ENCODE data around the gene EIF2S3B.
A peak's percentile ranks its signal among the peaks of the same experiment; 100 is the strongest.
"Not testable (repeated sequence)": the region's sequence is repeated elsewhere in the genome, so short reads cannot be mapped to it uniquely, and the experiment has no call there.

EIF2S3B gene

DNA sequence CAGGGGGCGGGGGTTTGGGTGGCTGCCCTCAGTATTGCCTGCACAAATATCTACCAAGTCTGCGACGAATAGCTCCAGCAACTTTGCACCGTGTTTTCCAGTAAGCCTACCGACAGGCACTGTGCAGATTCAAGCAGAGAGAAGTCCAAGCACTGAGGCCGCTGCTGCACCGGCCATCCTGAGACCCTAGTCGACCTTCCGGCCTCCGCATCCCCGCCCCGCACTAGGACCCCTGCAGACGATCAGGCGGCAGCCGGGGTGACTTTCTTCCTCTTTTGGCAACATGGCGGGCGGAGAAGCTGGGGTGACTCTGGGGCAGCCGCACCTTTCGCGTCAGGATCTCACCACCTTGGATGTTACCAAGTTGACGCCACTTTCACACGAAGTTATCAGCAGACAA, at the start of gene EIF2S3B:
TSS of gene EIF2S3B (plus strand) at position 271 of the 400 bp plus-strand sequence. CDS start at position 284, 13 bp downstream.
- no peak for DNase-seq (ENCODE audit: low spot score)

DNA sequence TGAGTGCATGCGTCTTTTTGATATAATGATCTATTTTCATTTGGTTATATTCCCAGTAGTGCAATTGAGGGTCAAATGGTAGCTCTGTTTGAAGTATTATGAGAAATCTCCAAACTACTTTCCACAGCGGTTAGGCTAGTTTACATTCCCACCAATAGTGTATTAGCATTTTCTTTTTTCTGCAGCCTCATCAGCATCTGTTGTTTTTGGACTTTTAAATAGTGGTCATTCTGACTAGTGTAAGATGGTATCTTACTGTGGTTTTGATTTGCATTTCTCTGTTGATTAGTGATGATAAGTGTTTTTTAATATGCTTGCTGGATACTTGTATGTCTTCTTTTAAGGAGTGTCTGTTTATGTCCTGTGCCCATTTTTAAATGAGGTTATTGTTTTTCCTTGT, 48.8 kb upstream of the EIF2S3B start:
- no peak for DNase-seq (ENCODE audit: low spot score)

DNA sequence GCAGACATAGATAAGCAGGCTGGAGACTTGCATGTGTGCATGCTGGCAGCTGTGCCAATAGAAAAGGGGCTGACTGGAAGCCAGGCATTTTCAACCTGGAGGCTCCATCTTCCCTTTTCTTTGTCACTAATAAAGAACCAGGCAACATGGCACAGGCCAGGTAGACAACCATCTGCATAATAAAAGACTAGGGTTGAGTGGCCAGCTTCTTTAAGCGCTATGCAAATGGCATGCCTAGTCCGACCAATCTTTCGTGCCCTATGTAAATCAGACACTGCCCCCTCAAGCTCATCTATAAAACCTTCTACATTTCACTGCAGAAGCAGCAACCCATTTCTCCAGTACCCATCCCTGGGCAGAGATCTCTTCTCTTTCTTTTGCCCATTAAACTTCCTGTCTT, 47.9 kb upstream of the EIF2S3B start:
- DNase-seq (ENCODE audit: low spot score), result no peak

DNA sequence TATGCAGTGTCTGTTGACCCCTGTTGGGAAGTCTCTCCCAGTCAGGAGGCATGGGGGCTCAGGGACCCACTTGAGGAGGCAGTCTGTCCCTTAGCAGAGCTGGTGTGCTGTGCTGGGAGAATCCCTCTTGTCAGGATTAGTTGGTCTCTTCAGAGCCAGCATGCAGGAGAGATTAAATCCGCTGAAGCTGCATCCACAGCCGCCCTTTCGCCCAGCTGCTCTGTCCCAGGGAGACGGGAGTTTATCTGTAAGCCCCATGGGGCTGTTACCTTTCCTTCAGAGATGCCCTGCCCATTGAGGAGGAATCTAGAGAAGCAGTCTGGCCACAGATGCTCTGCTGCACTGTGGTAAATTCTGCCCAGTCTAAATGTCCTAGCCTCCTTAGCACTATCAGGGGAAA, 39.4 kb upstream of the EIF2S3B start:
- DNase-seq (ENCODE audit: low spot score), result no peak

DNA sequence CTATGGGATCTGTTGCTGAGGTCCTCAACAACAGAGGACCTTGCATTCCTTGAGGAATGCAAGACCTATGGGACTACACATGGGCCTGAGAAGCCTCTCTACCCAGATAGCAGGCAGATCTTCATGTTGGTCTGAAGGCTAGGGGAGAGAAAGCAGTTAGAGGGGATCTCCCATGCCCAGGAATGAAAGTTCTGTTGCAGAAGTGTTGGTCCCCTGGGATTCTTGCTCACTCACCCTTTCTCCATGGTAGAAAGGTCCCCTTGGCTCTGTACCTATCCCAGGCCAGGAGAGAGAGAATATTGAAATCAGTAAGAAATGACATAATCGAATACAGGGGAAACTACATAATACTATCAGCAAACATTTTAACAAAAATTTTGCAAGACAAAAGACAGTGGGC, 36.0 kb upstream of the EIF2S3B start:
- DNase-seq (ENCODE audit: low spot score), result no peak

DNA sequence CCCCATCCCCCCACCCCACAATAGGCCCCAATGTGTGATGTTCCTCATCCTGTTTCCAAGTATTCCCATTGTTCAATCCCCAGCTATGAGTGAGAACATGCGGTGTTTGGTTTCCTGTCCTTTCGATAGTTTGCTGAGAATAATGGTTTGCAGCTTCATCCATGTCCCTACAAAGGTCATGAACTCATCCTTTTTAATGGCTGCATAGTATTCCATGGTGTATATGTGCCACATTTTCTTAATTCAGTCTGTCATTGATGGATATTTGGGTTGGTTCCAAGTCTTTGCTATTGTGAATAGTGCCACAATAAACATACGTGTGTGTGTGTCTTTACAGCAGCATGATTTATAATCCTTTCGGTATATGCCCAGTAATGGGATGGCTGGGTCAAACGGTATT, 32.9 kb upstream of the EIF2S3B start:
- not testable (repeated sequence) for DNase-seq (ENCODE audit: low spot score)

DNA sequence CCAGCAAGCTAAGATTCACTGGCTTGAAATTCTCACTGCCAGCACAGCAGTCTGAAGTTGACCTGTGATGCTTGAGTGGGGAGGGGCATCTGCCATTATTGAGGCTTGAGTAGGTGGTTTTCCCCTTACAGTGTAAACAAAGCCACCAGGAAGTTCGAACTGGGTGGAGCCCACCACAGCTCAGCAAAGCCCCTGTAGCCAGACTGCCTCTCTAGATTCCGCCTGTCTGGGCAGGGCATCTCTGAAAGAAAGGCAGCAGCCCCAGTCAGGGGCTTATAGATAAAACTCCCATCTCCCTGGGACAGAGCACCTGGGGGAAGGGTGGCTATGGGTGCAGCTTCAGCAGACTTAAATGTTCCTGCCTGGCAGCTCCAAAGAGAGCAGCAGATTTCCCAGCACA, 23.8 kb upstream of the EIF2S3B start:
- DNase-seq (ENCODE audit: low spot score), result peak; percentile 41

DNA sequence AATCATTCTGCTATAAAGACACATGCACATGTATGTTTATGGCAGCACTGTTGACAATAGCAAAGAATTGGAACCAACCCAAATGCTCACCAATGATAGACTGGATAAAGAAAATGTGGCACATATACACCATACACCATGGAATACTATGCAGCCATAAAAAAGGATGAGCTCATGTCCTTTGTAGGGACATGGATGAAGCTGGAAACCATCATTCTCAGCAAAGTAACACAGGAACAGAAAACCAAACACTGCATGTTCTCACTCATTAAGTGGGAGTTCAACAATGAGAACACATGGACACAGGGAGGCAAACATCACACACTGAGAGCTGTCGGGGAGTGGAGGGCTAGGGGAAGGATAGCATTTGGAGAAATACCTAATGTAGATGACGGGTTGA, 18.4 kb upstream of the EIF2S3B start:
- DNase-seq (ENCODE audit: low spot score), result not testable (repeated sequence)

DNA sequence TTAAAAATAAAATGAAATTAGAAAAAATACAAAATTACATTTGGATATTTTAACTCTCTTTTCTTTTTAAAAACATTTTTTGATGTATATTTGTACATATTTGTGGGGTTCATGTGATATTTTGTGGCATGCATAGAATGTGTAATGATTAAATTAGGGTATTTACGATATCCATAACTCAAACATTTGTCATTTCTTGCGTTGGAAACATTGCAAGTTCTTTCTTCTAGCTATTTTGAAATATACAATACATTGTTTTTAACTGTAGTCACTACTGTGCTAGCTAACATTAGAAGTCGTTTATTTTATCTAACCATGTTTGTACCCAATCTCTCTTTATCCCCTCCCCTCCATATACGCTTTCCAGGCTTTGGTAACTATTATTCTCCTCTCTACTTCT, 13.9 kb upstream of the EIF2S3B start:
- DNase-seq (ENCODE audit: low spot score), result no peak

DNA sequence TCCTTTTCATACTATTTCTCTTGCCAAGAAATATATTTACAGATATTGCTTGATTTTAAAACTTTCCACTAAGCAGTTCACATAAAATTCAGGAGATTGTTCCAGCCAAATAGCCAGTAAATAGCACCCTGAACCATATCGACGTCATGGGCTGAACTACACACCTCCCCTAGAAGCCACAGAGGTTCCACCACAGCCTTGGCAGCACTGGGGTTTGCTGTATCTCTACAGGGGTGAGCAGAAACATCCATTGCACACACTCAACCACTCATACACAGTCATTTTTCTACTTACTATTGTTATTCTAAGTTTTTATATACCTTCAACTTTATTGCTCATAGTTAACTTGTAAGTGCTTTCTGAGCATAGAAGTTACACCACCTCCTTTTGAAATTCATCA, 8.1 kb upstream of the EIF2S3B start:
- DNase-seq (ENCODE audit: low spot score), result peak; percentile 62

DNA sequence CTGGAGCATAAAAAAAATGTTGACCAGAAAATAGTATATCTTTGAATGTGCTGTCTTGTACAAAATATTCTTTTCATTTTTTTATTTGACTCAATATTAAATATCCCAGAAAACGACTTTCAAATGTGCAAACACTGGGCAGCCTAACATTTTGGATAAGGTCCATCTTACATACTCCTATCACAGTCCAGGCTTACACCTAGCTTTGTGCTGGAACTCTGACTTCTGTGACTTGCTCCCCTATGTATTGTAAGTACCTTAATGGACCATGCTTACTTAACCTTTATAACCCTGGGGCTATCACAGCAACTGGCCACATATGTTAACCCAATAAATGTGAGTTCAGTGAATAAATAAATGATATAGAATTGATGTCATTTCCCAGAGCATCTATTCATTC, 7.6 kb upstream of the EIF2S3B start:
- no peak for DNase-seq (ENCODE audit: low spot score)

DNA sequence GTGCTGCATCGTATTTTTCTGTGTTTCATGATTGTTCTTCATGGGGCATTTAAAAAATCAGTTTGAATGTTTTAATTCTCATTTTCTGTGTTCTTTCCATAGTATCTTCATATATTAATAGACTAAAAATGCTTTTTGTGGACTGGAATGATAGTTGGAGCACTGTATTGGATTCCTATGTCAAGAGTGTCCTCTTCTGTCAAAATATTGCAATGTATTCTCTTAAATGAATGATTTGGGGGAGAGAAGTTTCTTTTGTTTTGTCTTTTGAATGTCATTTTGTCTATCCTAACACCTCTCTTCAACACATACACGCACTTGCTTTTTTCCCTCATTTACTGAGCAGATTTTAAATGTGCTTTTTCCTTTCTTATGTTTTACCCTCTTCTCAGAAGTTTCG, 4.7 kb upstream of the EIF2S3B start:
- DNase-seq (ENCODE audit: low spot score), result peak; percentile 16

DNA sequence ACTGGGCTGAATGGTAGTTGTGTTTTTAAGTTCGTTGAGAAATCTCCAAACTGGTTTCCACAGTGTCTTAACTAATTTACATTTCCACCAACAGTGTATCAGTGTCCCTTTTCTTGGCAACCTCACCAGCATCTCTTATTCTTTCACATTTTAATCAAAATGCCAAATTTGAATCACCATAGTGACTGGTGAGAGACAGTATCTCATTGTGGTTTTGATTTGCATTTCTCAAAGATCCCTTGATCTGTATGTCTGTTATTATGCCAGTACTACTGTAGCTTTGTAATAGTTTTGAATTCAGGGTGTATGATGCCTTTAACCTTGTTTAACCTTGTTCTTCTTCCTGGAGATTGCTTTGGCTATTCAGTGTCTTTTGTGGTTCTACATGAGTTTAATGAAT, 2.2 kb upstream of the EIF2S3B start:
- peak; percentile 34 for DNase-seq (ENCODE audit: low spot score)

DNA sequence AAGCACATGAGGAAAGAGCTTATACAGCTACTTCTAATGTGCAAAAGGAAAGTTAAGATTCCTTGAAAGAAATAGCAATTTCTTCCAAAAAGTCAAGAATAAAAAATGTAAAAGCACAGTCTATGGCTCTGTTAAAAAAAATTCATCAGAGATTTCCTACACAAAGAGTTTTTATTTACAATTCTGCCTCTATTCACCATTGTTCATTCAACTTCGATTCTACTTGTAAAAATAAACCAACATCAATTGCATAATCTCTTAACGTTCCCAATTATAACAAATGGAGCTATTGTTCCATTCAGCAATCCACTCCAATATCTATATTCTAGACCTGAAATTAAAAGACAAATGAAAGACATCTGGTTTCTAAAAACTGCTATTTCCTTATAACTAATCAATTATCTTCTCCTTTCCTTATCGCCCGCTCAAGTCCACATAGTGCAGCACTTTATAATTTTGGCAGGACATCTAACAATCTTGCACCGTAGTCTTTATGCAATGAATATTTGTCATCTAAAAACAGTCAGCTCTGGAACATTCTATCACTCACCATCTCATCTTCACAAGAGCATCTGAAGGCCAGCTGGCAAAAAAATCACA, 6.2 kb downstream of the EIF2S3B start:
- DNase-seq (ENCODE audit: low spot score), result no peak

DNA sequence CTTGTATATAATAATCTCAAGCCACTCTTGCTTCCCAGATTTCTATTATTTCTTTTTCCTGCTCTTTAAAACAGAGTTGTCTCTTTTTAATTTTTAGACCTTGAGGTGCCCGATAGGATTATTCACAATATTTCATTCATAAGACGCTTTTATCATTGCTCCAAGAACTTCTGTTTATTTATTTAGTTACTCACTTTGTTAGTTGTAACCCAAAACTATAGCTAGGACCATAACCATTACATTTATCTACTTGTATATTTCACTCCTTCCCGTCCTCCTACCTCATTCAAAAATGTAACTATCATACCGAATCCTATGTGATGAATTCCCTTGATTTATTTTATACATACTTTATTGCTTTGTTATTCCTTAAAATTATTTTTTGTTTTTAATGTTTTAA, 7.1 kb downstream of the EIF2S3B start:
- DNase-seq (ENCODE audit: low spot score), result no peak

DNA sequence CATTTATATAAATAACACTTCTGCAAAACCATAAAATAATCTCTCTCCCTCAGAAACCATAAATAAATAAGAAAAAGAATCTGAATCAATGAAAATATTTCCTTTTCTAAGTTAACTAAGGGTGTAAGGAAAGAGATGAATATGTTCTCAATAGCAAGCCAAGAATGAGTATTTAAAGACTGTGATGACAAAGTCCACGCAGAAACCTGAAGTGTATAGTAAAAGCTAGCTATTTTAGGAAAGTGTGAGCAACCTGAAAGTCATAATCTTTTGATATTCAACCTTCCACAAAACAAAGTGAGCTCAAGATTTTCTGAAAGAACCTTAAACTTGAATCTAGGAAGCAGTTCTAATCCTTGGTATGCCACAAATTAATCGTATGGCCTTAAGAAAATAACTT, 15.9 kb downstream of the EIF2S3B start:
- no peak for DNase-seq (ENCODE audit: low spot score)

DNA sequence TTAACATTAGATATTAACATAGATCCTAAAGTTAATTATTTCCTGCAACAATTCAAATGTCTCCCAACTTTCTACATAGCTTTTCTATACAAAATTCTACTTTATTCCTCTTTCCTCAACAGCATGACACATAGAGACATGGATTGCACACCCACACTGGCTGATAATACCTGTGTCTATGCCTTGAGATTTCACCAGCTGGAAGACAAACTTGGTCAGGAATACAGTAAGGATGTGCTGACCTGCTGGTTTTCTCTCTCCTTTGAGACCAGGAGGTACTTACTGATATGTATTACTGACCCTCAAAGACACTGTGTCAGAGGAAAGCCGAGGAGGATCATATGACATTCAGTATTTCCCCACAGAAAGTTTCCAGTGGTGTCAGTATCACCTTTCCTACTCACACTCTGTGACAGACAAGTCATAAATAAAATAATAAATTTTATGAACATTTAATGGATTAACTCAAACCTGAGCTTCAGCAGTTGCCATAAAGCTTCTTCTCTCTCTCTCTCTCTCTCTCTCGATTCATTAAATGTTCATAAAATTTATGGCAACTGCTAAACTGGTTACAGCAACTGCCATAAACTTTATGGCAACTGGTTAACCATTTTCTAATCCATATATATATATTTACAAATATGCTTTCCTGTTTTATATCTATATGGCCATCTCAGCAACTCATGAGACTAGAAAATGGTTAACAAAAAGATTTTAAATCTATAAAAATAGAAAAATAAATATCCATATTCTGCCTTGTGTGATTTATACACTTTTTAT, 22.7 kb downstream of the EIF2S3B start:
- no peak for DNase-seq (ENCODE audit: low spot score)

DNA sequence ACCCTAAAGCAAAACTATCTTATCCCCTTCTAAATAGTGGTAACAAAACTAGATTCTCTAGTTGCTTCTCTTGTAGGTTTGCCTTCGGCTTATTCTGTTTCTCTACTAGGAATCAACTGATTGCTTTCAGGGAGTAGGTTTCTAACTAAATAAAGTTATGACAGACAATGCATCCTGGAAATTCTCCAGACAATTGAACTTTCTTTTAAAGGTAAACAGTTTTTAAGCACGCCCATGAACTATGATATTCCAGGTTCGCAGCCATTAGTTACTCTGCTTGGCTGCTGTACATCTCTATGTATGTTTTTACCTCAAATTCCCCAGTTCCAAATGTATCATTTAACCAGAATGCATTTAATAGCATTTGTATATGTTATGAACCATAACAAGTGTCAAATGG, 23.9 kb downstream of the EIF2S3B start:
- no peak for DNase-seq (ENCODE audit: low spot score)

DNA sequence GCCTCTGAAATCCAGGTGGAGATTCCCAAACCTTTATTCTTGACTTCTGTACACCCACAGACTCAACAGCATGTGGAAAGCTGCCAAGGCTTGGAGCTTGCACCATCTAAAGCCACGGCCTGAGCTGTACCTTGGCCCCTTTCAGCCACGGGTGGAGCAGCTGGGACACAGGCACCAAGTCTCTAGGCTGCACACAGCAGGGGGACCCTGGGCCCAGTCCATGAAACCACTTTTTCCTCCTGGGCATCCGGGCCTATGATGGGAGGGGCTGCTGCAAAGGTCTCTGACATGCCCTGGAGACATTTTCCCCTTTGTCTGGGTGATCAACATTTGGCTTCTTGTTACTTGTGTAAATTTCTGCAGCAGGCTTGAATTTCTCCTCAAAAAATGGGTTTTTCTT, 32.0 kb downstream of the EIF2S3B start:
- no peak for DNase-seq (ENCODE audit: low spot score)

DNA sequence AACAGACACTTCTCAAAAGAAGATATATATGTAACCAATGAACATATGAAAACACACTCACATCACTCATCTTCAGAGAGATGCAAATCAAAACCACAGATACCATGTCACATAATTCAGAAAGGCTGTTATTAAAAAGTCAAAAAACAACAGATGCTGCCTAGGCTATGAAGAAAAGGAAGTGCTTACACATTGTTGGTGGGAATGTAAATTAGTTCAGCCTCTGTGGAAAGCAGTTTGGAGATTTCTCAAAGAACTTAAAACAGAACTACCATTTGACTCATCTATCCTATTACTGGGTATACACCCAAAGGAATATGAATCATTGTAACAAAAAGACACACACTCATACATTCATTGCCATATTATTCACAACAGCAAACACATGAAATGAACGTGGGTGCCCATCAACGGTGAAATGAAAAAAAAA, 35.1 kb downstream of the EIF2S3B start:
- DNase-seq (ENCODE audit: low spot score), result peak; percentile 41

DNA sequence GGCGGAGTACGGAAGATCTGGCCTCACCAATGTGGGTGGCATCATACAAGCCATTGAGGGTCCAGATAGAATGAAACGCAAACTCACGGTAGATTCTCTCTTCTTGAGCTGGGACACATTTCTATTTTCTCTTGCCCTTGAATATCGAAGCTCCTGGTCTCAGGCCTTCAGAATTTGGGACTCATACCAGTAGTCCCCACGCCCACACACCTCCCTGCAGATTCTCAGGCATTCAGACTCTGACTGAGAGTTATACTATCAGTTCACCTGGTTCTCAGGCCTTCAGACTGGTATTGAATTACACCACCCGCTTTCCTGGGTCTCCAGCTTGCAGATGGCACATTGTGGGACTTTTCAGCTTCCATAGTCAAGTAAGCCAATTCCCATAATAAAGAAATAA, 37.8 kb downstream of the EIF2S3B start:
- no peak for DNase-seq (ENCODE audit: low spot score)

DNA sequence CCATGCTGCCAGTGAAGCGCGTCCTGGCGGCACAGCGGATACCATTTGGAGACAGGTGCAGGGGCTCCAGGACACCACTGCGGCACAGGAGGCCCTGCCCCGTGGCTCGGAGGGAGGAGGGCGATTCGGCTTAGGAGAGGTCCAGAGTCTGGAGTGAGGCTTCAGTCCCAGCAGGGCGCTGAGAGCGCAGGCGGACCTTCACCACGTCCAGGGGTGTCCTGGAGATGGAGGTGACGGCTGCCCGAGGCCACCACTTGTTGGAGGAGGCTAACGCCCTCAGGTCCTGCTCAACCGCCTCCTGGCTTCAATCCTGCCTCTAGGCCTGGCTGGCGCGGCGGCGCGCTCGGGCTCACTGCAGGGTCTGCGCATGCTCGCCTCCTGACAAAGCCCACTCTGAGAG, 45.7 kb downstream of the EIF2S3B start:
- DNase-seq (ENCODE audit: low spot score), result no peak

DNA sequence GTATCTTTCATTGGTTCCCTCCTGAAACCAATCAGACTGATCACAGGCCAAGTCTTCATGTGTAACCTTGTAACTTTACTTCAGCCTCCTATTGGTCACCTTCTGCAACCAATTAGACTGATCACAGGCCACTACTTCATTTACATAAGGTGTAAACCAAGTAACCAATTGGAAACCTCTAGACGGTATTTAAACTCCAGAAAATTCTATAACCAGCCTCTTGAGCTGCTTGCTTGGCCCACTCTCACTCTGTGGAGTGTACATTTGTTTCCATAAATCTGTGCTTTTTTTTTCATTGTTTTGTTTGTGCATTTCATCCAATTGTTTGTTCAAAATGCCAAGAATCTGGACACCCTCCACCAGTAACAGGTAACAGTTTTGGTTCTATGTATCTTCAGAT, 47.5 kb downstream of the EIF2S3B start:
- peak; percentile 30 for DNase-seq (ENCODE audit: low spot score)

DNA sequence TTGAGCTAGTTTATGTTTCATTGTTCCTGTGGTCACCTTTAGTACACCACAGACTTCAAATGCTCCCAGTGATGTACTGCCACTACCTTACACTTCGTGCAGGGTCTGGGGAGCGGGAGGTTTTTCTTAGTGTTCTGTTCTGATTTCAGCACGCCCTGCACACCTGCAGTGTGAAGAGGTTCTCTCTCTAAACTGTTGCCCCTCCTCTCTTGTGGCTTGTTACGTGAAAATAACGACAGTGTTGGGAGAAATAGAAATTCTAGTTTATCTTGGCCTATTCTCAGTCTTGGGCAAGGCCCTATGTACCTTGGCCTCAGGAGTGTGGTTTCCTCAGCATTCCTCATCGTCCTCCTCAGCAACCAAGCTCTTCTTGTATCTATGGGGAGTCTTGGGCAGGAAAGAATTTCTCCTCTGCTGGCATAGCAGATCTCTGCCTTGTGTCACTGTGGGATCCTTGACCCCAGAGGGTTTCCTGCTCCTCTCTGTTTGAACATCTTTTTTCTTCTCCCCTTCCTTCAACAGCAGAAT, 48.6 kb downstream of the EIF2S3B start:
- DNase-seq (ENCODE audit: low spot score), result peak; percentile 58

All from CD4-positive, alpha-beta T cell treated with Interleukin-15 for 4 hours (primary cell).